HG03520 (cell line): Measurements from ENCODE around the gene SLC33A1.
"Not testable (repeated sequence)": the region's sequence is repeated elsewhere in the genome, so short reads cannot be mapped to it uniquely, and the experiment has no call there.

Experiments
- ATAC-seq: cut with Tn5 transposase; IDR thresholded peaks from one replicate; pipeline ENCODE4 v1.9.1; 2021; ENCODE audit warnings: mild to moderate bottlenecking, moderate library complexity; ENCODE audit not compliant: unreplicated experiment

The SLC33A1 gene

DNA sequence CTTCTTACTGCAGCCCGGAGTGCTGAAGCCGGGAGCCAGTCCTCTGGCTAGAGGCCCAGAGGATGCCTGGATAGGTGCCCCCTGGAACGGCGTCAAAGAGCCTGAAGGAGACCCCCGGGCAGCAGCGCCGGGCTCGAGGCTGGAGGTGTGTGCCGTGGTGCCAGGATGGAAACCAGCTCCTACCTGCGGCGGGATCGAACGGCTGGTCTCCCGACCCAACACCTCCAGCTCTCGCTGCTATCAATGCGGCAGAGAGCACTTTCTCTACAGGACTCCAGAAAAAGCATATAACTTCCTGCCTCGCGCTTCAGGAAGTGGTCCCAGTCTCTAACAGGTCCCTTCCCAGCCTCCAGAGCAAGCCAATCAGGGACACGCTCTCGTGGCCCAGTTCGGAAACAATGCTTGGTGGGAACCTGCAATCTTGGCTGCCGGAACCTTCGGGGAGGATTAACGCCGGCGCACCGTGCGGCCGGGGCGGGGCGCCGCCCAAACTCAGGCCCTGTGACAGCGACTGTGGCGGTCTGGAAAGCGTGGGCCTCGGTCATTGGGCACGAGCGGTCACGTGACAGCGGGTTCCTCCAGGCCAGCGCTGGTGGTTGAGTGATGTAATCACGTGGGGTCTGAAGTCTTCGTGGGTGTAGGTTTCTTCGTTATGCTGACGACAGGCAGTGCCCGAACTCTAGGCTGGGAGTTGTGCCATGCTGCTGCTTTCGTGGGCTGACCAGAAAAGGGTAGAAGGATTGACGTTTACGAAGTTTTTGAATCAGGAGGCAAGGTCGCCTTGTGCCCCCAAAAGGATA is at the start of gene SLC33A1:
Gene SLC33A1, minus strand, starts transcription at position 287 of the 800 bp plus-strand sequence. CDS start 430 bp downstream, outside the sequence.
- ATAC-seq: peak; percentile 92

GRCh38 chr3:155895379-155895900 is 41.2 kb upstream of the SLC33A1 start:
- no peak for ATAC-seq

- ATAC-seq: no peak
These were observed 37.1 kb upstream of the SLC33A1 start for GRCh38 chr3:155891321-155891720.

- ATAC-seq: peak; percentile 58
These were observed 36.5 kb upstream of the SLC33A1 start for GRCh38 chr3:155890671-155891190.

GRCh38 chr3:155889952-155890351 is 35.7 kb upstream of the SLC33A1 start:
- no peak for ATAC-seq

DNA sequence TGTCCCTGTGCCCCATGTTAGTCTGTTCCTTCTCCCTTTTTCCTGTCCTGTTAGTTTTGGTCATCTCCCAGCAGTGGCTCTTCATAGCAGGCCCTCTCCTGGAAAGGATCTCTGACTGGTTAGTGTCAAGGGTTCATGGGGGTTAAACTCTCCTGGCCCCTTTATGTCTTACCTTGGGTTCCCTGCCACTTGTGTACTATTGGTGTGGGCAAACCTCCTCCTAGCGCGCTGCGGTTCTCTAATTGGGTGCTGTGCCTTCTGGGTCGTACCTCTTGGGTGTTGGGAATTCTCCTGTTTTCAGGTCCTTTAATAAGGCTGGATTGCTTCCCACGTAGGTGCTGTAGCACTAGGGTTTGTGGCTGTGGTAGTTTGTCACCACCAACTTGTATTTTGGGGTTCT is 35.0 kb upstream of the SLC33A1 start:
- ATAC-seq: no peak

- ATAC-seq: no peak
These were observed 32.7 kb upstream of the SLC33A1 start for GRCh38 chr3:155886915-155887314.

DNA sequence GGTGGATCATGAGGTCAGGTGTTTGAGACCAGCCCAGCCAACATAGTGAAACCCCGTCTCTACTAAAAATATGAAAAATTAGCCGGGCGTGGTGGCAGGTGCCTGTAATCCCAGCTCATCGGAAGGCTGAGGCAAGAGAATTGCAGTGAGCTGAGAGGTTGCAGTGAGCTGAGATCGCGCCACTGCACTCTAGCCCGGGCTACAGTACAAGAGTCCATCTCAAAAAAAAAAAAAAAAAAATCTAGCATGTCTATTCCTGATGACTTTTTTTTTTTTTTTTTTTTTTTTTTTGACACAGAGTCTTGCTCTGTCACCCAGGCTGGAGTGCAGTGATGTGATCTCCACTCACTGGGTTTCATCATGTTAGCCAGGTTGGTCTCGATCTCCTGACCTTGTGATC is 32.1 kb upstream of the SLC33A1 start:
- not testable (repeated sequence) for ATAC-seq

DNA sequence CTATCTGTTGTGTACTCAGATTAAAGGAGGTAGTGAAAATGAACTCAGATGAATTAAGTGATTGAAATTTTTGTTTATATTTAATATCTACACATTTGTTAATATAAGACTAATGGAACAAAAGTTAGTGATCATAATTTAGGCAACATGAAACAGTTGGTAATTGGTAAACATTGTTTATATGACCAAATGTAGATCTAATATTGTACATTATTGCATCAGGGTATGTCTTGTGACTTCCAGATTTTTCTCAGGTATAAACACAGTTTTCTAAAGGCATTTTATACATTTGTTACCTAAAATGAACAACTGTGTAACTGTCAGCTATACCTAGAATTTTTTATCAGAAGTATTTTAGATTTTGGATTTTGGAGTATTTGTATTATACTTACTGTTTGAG is 31.1 kb upstream of the SLC33A1 start:
- ATAC-seq: no peak

- no peak for ATAC-seq
These were observed 30.1 kb upstream of the SLC33A1 start for GRCh38 chr3:155884292-155884691.

DNA sequence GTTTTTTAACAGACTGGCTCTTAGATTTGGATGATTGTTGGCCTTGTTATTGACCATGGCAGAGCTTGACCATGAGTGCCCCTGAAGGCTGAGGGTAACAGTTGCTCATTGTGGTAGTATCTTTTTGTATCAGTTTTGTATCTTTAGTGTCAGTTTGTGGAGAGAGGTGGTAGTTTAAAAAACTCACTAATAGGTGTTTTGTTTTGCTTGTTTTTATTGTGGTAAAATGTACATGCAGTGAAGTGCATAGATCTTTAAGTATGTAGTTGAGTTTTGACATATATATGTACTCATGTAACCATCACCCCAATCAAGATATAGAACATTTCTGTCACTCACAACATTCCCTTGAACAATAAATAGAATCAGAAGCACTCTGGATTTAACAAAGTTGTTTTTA is 26.1 kb upstream of the SLC33A1 start:
- ATAC-seq: no peak

- no peak for ATAC-seq
These were observed 22.3 kb upstream of the SLC33A1 start for GRCh38 chr3:155876503-155876902.

DNA sequence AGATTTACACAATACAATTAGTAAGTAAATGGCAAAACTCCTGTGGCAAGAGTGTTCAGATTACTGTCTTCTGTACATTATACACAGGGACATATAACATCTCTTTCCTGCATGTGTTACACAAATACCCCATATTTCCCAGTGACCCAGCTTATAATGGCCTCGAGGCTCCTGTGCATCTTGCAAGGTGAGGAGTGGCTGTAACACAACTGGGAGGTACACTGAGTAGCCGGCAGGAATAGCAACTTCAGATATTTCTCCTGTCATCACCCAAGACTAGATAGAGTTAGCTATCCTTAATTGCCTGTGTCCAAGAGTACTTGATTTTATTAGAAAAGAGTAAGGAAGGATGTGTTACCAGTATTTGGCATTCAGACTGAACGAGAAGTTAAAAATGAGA is 21.8 kb upstream of the SLC33A1 start:
- no peak for ATAC-seq

GRCh38 chr3:155872904-155873646 is 18.8 kb upstream of the SLC33A1 start:
- ATAC-seq: no peak

- ATAC-seq: peak; percentile 2
These were observed 17.5 kb upstream of the SLC33A1 start for GRCh38 chr3:155871746-155872158.

DNA sequence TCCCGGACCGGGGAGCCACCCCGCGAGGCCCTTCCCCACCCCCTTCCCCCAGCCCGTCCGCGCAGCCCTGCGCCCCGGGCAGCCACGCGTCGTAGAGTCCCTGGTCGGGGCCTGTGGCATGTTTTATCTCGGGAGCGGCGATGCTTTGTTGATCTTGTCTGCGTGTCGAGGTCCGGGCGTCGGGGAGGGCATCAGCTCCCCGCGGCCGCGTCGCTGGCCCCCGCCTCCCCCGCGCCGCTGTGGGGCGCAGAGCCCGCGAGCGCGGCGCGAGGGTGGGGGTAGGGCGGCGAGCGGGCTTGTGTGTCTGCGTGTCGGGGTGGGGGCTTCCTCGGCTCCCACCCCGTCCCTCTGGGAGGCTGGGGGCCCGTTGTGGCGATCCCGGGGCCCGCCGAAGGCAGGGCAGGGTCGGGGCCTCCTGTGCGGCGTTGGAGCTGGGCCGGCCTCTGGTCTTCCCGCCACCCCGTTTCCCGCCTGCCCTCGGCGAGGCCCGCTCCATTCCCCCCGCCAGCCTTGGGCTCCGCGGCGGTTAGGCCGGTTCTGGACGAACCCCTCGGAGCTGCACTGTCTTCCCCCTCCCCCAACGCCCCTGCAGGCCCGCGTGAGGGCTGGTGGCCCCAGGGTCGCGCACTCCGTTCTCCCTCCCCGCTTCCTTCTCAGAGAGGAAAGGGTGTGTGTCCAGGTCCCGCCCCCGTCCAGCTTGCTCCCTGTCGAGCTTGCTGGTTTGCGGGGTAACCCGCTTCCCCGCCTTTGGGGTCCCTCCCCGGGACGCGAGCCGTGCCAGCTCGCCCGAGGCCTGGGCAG is 16.9 kb upstream of the SLC33A1 start:
- ATAC-seq: peak; percentile 13

DNA sequence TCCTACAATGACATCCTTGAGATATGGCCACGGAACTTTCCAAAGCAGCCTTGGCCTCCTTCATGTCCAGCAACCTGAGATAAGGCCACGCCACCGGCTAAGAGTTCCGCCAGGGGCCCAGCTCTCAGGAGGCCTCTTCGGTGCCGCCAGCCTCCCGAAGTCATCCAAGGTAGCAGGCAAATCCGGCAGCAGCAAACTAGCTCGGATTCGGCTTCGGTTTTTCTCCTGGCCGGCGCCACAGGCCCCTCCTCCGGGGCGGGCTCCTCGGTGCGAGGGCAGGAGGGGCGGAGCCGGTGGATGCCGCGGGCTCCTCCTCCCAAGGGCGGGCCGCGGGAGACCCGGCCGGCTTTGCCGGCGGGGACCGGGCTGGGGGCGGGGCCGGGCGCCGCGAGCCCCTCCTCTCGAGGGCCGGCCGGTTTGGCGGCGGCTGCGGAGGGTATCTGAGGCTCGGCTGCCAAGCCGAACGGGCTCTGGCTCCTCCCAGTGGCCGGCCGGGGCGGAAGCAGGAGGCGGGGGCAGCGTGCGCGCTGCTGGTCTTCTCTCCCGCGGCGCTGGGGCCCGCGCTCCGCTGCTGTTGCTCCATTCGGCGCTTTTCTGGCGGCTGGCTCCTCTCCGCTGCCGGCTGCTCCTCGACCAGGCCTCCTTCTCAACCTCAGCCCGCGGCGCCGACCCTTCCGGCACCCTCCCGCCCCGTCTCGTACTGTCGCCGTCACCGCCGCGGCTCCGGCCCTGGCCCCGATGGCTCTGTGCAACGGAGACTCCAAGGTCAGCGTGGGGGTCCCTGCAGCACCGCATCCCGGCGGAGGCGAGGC is 16.1 kb upstream of the SLC33A1 start, which contains the start of gene GMPS:
Gene GMPS, plus strand, starts transcription at position 518 of the 812 bp plus-strand sequence. Its CDS starts 221 bp downstream, at position 739.
- ATAC-seq: peak; percentile 85

GRCh38 chr3:155869691-155870090 is 15.5 kb upstream of the SLC33A1 start:
- ATAC-seq: no peak

DNA sequence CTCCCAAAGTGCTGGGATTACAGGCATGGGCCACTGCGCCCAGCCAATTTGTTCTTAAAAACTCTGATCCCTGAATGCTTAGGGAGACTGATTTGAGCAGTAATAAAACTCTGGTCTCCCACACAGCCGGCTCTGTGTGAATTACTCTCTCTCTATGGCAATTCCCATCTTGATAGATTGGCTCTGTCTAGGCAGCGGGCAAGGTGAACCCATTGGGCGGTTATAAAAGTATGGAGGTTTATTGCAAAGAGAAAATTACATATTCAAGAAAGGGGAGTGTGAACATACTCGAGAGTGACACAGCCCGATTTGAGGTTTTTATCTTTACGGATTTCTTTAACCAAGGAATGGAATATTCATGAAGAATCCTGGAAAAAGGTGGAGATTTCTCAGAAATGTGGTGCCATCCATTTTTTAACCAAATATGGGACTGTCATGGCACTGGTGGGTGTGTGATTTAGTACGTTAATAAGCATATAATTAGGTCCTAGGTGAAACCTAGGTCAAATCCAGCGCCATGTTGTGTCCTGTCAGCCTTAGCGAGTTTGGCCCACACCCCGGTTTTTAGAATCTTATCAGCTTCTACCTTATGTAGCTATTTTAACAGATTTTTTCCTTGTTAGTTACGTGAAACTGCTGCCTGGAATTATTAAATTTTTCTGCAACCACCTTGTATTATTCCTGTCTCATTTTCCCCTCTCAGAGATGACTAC is 9.0 kb upstream of the SLC33A1 start:
- no peak for ATAC-seq
